ENCODE measurements around the gene CECR2.

Gene CECR2

DNA sequence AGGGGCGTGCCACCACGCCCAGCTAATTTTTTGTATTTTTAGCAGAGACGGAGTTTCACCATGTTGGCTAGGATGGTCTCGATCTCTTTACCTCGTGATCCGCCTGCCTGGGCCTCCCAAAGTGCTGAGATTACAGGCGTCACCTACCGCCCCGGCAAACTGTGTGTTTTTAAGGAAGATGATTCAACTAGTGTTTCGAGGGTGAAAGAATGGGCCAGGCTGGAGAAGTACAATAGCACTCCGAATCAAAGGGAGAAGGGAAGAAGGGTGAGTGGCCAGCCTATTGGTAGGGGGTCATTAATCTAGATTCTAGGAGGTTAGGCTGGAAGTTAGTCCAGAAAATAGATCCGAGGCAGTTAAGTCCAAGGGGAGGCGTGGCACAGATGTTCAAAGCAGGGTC is 2.9 kb upstream of the CECR2 start:
- H3K27ac ChIP-seq, result no peak overlapping the region
- no peak for DNase-seq (ENCODE audit: low read depth, low spot score)

DNA sequence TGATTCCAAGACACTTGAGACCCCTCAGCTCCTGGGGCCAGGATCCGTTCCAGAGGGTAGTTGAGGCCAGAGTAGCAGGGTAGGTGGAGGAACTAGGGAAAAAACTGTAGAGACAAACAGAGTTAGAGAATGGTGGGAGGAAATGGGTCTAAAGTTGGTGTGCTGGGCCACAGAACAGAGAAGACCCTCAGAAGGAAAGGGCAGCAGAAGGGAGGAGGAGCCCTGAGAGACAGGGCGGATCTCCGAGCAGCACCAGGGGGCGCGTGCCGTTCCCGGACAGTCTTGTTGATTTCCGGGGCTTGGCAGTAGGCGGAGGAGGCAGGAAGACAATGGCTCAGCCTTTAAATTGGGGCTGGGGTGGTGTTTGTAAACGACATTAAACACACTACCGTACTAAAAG is 2.4 kb upstream of the CECR2 start:
- H3K27ac ChIP-seq, result no peak overlapping the region
- DNase-seq (ENCODE audit: low read depth, low spot score), result no peak

GRCh38 chr22:17368144-17368543 is 1.1 kb upstream of the CECR2 start:
- DNase-seq (ENCODE audit: low read depth, low spot score), result no peak
- H3K27ac ChIP-seq, result no peak overlapping the region

DNA sequence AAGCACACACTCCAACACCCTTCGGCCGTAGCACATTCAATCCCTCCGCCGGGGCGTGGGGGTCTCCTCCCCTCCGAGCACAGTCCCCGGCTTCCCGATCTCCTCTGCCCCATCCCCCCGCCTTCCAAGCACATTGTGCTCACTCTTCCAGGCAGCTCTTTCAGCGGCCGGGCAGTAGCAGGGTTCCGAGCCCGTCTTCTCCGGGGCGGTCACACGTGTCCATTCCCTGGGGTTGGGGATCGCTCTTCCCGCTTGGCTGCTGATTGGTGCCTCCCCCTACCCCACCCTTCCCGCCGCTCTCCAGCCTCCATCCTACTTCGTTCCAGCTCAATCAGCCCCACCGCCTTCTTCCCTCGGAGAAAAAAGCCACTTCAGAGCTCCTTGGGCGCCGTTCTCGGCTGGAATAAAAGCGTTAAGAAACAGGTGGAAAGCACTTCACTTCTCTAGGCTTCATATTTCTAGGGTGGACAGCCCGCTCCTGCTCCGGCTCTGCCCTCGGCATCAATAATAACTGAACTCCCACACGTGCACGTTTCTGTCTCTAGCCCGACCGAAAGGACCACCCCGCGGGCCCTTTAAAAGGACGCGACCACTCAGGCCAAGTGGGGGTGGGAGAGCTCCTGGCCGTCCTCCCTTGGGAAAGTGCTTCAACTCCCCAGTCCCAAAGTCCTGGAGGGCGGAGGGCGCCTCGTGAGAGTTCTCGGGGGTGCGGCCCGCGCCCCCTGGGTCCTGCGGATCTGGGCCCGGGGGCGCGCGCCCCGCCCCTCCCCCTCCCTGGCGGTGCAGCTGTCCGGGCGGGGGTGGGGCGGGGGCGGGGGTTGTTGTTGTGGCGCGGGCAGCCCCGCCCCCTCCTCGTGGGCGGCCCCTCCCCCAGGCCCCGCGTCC is 464 bp upstream of the CECR2 start:
- DNase-seq (ENCODE audit: low read depth, low spot score), result no peak
- H3K27ac ChIP-seq, result no peak overlapping the region

DNA sequence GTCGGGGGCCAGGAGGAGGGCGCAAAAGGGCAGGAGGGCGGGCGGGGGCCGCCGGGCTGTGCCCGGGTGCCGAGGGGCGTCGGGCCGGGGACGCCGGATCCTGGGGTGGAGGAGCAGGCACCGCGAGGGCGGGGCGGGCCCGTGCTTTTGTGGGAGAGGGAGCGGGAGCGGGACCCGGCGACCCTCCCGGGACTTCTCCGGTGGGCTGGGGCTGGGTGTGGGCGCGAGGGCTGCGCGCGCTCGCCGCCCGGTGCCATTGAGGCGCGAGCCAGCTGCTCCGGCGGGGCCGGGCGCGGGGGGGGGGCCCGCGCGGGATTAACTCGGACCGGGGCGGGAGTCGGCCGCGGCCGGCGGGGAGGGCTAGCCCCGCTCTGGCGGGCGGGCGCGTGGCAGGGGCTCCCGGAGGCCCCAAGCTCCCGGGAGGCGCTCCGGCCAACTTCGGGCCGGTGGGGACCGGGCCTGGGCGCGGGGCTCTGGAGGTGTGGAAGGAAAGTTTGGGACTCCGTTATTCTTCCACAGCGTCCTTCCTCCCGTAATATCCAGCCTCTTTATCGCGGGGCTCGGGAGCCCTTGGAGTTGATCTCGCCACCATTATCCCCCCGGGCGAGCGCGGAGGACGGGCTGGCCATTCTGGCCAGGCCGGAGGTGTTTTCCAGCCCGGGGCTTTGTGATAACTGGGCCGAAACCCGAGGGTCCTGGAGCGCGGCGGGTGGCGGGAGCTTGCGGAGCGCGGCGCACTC is 936 bp downstream of the CECR2 start:
- no peak overlapping the region for H3K27ac ChIP-seq
- DNase-seq (ENCODE audit: low read depth, low spot score), result no peak

GRCh38 chr22:17370766-17371432 is 1.6 kb downstream of the CECR2 start:
- DNase-seq (ENCODE audit: low read depth, low spot score), result no peak
- no peak overlapping the region for H3K27ac ChIP-seq

DNA sequence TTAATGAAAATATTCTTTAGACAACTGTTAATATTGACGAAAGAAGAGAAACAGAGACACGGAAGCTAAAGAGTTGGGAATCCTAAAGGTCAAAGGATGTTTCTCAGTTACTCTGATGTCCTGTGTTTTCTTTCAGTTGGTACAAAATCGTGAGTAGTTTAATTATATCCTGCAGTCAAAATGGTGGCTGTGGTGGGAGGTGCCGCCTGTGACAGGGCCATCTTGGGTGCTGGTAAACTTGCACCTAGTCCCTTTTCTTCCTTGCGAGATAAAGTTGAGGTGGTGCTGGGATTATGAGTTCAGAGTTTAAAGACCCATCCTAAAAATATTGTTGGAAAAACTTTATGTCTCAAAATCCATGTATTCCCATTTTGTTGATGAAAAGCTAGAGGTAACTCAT is 2.2 kb downstream of the CECR2 start:
- H3K27ac ChIP-seq, result no peak overlapping the region
- DNase-seq (ENCODE audit: low read depth, low spot score), result no peak

GRCh38 chr22:17373855-17374254 is 4.6 kb downstream of the CECR2 start:
- DNase-seq (ENCODE audit: low read depth, low spot score), result no peak
- no peak overlapping the region for H3K27ac ChIP-seq

DNA sequence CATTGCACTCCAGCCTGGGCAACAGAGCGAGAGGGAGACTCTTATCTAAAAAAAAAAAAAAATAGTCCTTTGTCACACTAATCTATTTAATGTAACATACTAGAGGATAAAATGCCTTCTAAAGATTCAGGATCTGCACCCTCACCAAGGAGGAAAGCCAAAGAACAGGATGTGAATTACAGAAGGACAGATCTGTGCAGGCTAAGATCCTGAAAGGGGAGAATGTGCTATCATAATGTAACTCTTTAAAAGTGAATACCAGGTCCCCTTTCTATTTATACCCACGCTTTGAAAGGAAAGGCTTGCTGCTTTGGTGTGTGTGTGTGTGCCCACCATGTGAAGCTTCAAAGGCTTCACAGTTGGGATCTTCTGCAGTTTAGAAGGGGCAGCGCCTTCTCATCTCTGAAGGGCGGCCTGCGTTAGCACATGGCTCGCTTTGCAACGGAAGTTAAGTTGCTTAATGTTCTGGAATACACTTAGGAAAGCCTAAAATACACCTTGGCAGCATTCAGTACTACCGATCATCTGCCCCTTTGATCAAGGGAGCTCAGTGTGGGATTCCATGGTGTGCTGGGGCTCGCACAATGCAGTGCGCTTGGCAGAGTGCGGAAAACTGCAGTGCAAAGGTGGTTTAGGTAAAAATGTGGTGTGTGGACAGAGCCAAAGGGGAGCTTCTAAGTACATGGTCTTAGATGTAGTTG is 6.8 kb downstream of the CECR2 start:
- DNase-seq (ENCODE audit: low read depth, low spot score), result no peak
- no peak overlapping the region for H3K27ac ChIP-seq

GRCh38 chr22:17376950-17377349 is 7.7 kb downstream of the CECR2 start:
- no peak for DNase-seq (ENCODE audit: low read depth, low spot score)
- H3K27ac ChIP-seq, result no peak overlapping the region

GRCh38 chr22:17379944-17380343 is 10.7 kb downstream of the CECR2 start:
- no peak for DNase-seq (ENCODE audit: low read depth, low spot score)

GRCh38 chr22:17380359-17381087 is 11.3 kb downstream of the CECR2 start:
- DNase-seq (ENCODE audit: low read depth, low spot score), result no peak
- H3K27ac ChIP-seq, result no peak overlapping the region

More at GRCh38 chr22:17379944-17380343, 10.7 kb downstream of the CECR2 start:
- H3K27ac ChIP-seq, result no peak overlapping the region

DNA sequence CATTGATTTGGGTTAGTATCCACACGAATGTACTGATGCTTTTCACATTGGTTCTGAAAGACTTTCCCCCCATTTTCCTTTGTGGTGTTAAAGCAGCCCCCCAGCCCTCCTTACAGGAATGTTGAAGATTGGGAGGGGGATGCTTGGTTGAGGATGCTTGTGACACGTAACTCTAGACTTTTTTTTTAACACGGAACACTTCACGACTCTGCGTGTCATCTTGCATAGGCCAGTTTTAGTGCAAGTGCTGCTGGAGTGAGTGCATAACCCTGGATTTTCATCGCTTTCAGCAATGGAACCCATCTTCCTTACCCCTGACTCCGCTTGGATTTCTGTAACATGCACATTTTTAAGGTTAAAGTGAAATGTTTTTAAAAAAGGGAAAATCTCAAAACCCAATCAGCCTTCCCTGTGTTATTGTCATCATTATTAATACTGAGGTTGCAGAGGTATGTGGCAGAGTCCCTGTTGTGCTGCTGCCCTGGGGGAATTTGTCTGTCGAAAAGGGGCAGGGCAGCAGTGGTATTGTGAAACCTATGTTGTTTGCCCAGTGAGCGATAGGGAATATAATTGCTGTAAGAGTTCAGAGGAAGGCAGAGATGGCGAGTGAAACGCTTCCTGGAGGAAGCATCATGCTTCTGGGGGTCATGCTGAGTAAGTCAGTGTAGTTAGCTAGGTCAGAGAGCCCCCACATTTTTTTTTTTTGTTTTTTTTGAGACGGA is 12.1 kb downstream of the CECR2 start:
- H3K27ac ChIP-seq, result no peak overlapping the region
- no peak for DNase-seq (ENCODE audit: low read depth, low spot score)

DNA sequence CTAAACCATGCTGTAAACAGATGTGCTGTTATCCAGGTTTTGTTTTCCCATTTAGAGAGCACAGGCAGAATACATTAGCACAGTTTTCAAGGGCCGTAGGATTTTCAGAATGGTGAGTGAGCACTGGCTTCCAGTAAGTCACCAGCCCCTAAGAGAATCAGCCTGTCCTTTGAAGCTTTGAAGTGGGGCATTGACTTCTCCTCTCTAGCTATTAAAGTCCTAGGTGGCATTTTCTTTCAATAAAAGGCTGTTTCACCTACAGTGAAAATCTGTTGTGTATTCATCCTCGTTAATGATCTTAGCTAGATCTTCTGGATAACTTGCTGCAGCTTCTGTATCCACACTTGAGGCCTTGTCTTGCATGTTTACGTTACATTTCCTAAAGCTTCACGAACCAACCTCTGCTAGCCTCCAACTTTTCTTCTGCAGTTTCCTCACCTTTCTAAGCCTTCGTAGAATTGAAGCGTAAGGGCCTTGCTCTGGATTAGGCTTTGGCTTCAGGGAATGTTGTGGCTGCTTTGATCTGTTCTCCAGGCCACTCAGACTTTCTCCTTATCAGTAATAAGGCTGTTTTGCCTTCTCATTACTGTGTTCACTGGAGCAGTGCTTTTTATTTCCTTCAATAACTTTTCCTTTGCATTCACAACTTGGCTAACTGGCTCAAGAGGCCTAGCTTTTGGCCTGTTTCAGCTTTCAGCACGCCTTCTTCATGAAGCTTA is 15.5 kb downstream of the CECR2 start:
- no peak for DNase-seq (ENCODE audit: low read depth, low spot score)
- H3K27ac ChIP-seq, result no peak overlapping the region

- no peak overlapping the region for H3K27ac ChIP-seq
- DNase-seq (ENCODE audit: low read depth, low spot score), result no peak
Measured at GRCh38 chr22:17387356-17387755, 18.1 kb downstream of the CECR2 start.

- no peak for DNase-seq (ENCODE audit: low read depth, low spot score)
Measured at GRCh38 chr22:17388235-17388634, 19.0 kb downstream of the CECR2 start.

DNA sequence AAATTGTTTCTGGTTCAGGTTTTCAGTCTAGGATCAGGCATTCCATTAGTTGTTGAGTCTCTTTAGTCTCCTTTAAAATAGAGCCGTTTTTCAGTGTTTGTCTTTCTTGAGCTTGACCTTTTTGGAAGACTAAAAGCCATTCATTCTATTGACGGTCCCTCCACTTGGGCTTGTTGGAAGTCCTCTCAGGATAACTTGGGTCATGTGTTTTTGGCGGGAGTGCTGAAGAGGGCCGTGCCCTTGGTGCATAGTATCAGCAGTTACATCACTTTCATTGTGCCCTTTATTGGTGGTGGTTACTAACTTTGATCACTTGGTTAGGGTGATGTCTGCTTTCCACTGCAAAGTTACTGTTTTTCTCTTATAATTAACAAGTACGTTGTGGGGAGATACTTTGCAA is 20.8 kb downstream of the CECR2 start:
- DNase-seq (ENCODE audit: low read depth, low spot score), result no peak
- H3K27ac ChIP-seq, result no peak overlapping the region

More at GRCh38 chr22:17388235-17388634, 19.0 kb downstream of the CECR2 start:
- H3K27ac ChIP-seq, result no peak overlapping the region

GRCh38 chr22:17396516-17396915 is 27.3 kb downstream of the CECR2 start:
- no peak overlapping the region for H3K27ac ChIP-seq

More at GRCh38 chr22:17396516-17396915, 27.3 kb downstream of the CECR2 start:
- DNase-seq (ENCODE audit: low read depth, low spot score), result no peak

All from epithelial cell of prostate (primary cell).